ENCODE measurements around the gene LASP1NB.

DNA sequence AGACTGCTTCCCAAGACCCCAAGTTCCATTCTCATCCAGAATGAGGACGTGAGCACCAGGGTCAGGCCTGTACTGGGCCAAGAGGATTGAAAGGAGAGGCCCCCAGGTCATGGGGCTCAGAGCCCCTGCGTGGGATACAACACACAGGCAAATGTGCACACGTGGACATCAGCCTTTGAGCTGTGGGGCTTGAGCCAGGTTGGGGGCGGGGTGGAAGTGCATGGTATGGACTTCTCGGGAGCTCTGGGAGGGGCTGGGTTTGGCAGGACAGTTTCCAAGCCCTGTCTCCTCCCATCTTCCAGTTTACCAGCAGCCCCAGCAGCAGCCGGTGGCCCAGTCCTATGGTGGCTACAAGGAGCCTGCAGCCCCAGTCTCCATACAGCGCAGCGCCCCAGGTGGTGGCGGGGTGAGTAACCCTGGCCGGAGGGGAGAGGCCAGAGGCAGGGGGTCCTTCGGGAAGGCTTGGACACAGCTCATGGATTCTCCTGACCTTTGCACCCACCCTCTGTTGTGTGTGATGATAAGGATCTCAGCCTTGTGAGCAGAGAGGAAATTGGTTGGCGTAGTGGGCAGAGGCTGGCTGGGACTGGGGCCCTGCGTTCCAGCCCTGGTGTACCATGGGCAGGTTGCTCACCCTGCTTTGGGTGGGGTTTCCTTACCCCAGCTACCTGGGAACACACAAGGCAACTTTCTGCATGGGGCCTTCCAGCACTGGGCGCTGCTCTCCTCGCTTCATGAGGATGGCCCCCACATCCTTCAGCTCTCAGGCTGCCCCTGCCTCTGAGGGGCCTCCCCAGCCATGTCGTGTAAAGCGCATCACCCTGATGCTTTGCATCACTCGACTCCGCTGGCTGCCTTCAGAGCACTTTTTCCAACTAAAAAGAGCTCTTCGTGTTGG, 10.4 kb upstream of the LASP1NB start:
- TF ChIP-seq, protein P1, sequence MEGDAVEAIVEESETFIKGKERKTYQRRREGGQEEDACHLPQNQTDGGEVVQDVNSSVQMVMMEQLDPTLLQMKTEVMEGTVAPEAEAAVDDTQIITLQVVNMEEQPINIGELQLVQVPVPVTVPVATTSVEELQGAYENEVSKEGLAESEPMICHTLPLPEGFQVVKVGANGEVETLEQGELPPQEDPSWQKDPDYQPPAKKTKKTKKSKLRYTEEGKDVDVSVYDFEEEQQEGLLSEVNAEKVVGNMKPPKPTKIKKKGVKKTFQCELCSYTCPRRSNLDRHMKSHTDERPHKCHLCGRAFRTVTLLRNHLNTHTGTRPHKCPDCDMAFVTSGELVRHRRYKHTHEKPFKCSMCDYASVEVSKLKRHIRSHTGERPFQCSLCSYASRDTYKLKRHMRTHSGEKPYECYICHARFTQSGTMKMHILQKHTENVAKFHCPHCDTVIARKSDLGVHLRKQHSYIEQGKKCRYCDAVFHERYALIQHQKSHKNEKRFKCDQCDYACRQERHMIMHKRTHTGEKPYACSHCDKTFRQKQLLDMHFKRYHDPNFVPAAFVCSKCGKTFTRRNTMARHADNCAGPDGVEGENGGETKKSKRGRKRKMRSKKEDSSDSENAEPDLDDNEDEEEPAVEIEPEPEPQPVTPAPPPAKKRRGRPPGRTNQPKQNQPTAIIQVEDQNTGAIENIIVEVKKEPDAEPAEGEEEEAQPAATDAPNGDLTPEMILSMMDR (IDR thresholded peaks at IDR 0.05), result no peak
- TF ChIP-seq POLR2A (IDR thresholded peaks at IDR 0.05), result no peak

Measured in upper lobe of left lung (tissue), 4 donors.